ENCODE measurements around the gene TRIM26. TPM values are rescaled to one million over a fixed set of nuclear protein-coding genes. Genes with fewer than 3 reads are reported as not detected.
A peak's percentile ranks its signal among the peaks of the same experiment; 100 is the strongest.

Gene TRIM26
- total and polyA plus RNA-seq, 2 of the 13 experiments (the other 11 are each of a cell fraction or from before 2014, with no cell fraction given) = 27.1 to 38.7 TPM

DNA sequence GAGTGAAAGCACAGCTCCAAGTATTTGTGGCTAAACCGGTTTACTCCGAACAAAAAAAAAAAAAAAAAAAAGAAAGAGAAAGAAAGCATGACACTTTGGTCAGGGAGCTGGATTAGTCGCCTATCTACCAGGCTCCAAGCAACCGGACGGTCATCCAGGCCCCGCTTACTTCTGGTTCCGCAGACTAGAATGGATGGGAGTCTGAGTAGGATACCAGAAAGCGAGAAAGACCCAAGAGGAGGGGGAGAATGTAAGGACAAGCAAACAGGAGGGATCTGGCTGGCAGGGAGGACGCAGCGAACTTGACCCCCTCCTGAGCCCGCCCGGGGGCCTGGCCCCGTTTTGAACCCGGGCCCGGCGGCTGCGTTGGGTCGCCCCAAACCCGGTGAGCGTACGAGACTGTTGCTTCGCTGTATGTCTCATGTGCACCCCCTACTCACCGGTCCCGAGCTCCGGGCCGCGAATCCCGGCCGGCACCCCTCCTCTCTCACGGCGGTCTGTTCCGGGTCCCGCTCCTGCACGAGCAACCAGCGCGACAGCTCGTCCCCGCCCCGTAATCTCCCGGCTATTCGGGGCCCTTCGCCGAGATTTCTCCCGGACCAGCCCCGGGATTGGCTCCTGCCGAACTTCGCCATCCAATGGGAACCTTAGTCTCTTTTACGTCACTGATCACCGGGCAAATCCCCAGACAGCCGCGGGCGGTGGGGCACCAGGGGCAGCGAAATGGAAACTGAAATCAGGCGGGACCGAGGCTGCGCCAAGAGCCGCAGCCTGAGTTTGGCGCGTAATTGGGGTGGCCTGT lies at the start of gene TRIM26 (continued):
- TF ChIP-seq TCF12 (IDR thresholded peaks at IDR 0.05) (no peak), TCF12 (CRISPR knock-in tag; IDR thresholded peaks at IDR 0.05) (no peak), ONECUT2 (CRISPR knock-in tag; IDR thresholded peaks at IDR 0.05) (0 out of 2 replicates have a peak, but pooled peaks have one; percentile 16), MTA3 (CRISPR knock-in tag; IDR thresholded peaks at IDR 0.05) (no peak), ZNF354B (CRISPR knock-in tag; IDR thresholded peaks at IDR 0.05) (no peak), ZFP91 (CRISPR knock-in tag; IDR thresholded peaks at IDR 0.05; ENCODE audit: borderline replicate concordance) (no peak; the same call in 1 of the 2 replicates), WIZ (CRISPR knock-in tag; IDR thresholded peaks at IDR 0.05) (no peak), ZFP36L2 (CRISPR knock-in tag; IDR thresholded peaks at IDR 0.05) (no peak), ZNF619 (CRISPR knock-in tag; IDR thresholded peaks at IDR 0.05) (0 out of 2 replicates have a peak, but pooled peaks have one; percentile 57), ZFP37 (CRISPR knock-in tag; IDR thresholded peaks at IDR 0.05; ENCODE audit: borderline replicate concordance) (peak; percentile 82), SMAD3 (CRISPR knock-in tag; IDR thresholded peaks at IDR 0.05) (peak; percentile 20), ADNP (CRISPR knock-in tag; IDR thresholded peaks at IDR 0.05) (no peak), BCL3 (CRISPR knock-in tag; IDR thresholded peaks at IDR 0.05) (peak; percentile 55; the same call in 1 of the 2 replicates), ZNF264 (CRISPR knock-in tag; IDR thresholded peaks at IDR 0.05) (peak; percentile 79), ELF3 (CRISPR knock-in tag; IDR thresholded peaks at IDR 0.05) (peak; percentile 81), MXI1 (IDR thresholded peaks at IDR 0.05; ENCODE audit: borderline replicate concordance, low read depth, low read length) (peak; percentile 91; the same call in 2 of the 3 replicates), DZIP1 (CRISPR knock-in tag; IDR thresholded peaks at IDR 0.05) (no peak; the same call in 1 of the 2 replicates)
- TF ChIP-seq, protein P1, sequence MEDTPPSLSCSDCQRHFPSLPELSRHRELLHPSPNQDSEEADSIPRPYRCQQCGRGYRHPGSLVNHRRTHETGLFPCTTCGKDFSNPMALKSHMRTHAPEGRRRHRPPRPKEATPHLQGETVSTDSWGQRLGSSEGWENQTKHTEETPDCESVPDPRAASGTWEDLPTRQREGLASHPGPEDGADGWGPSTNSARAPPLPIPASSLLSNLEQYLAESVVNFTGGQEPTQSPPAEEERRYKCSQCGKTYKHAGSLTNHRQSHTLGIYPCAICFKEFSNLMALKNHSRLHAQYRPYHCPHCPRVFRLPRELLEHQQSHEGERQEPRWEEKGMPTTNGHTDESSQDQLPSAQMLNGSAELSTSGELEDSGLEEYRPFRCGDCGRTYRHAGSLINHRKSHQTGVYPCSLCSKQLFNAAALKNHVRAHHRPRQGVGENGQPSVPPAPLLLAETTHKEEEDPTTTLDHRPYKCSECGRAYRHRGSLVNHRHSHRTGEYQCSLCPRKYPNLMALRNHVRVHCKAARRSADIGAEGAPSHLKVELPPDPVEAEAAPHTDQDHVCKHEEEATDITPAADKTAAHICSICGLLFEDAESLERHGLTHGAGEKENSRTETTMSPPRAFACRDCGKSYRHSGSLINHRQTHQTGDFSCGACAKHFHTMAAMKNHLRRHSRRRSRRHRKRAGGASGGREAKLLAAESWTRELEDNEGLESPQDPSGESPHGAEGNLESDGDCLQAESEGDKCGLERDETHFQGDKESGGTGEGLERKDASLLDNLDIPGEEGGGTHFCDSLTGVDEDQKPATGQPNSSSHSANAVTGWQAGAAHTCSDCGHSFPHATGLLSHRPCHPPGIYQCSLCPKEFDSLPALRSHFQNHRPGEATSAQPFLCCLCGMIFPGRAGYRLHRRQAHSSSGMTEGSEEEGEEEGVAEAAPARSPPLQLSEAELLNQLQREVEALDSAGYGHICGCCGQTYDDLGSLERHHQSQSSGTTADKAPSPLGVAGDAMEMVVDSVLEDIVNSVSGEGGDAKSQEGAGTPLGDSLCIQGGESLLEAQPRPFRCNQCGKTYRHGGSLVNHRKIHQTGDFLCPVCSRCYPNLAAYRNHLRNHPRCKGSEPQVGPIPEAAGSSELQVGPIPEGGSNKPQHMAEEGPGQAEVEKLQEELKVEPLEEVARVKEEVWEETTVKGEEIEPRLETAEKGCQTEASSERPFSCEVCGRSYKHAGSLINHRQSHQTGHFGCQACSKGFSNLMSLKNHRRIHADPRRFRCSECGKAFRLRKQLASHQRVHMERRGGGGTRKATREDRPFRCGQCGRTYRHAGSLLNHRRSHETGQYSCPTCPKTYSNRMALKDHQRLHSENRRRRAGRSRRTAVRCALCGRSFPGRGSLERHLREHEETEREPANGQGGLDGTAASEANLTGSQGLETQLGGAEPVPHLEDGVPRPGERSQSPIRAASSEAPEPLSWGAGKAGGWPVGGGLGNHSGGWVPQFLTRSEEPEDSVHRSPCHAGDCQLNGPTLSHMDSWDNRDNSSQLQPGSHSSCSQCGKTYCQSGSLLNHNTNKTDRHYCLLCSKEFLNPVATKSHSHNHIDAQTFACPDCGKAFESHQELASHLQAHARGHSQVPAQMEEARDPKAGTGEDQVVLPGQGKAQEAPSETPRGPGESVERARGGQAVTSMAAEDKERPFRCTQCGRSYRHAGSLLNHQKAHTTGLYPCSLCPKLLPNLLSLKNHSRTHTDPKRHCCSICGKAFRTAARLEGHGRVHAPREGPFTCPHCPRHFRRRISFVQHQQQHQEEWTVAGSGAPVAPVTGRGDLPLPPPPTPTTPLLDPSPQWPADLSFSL (CRISPR knock-in tag; IDR thresholded peaks at IDR 0.05) = no peak
